ENCODE measurements around the gene ASCC1. TPM values are rescaled to one million over a fixed set of nuclear protein-coding genes. Genes with fewer than 3 reads are reported as not detected.

The ASCC1 gene
- polyA plus RNA-seq, 1 donor (not counting 4 experiments of a cell fraction or from before 2014, with no cell fraction given), result 32.9 TPM

DNA sequence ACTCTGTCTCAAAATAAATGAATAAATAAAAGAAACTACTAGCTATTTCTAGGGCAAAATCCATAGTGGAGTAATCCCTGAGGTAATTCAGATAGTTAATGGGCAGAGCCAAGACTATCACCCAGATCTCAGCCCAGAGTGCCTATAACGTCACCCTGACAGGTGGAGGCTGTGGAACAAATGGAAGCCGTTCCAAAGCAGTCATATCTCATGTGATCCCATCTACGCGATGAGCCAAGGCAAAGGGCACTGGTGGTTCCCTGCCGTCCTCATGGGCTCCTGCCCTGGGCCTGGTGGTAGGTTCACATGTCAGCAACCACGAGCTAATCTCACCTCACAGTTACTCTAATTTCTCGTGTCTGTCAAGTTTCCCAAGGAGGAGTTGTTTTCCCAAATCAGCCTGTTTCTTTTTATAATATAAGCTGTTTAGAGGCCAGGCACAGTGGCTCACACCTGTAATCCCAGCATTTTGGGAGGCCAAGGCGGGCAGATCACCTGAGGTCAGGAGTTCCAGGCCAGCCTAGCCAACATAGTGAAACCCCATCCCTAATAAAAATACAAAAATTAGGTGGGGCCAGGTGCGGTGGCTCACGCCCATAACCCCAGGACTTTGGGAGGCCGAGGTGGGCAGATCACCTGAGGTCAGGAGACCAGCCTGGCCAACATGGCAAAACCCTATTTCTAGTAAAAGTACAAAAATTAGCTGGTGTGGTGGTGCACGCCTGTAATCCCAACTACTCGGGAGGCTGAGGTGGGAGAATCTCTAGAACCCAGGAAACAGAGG, 22.5 kb upstream of the ASCC1 start:
- no peak for FAIRE-seq
- no peak for DNase-seq (ENCODE audit: low read depth, low spot score)
- no peak for TF ChIP-seq EZH2 (IDR thresholded peaks at IDR 0.05; ENCODE audit: low read length)
- TF ChIP-seq, protein P1, sequence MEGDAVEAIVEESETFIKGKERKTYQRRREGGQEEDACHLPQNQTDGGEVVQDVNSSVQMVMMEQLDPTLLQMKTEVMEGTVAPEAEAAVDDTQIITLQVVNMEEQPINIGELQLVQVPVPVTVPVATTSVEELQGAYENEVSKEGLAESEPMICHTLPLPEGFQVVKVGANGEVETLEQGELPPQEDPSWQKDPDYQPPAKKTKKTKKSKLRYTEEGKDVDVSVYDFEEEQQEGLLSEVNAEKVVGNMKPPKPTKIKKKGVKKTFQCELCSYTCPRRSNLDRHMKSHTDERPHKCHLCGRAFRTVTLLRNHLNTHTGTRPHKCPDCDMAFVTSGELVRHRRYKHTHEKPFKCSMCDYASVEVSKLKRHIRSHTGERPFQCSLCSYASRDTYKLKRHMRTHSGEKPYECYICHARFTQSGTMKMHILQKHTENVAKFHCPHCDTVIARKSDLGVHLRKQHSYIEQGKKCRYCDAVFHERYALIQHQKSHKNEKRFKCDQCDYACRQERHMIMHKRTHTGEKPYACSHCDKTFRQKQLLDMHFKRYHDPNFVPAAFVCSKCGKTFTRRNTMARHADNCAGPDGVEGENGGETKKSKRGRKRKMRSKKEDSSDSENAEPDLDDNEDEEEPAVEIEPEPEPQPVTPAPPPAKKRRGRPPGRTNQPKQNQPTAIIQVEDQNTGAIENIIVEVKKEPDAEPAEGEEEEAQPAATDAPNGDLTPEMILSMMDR (optimal IDR thresholded peaks at IDR 0.05 in 1 of 3, IDR thresholded peaks at IDR 0.05 in 1 of 3, conservative IDR thresholded peaks at IDR 0.05 in 1 of 3; ENCODE audit: extremely low read depth in 1 of 3, insufficient read depth in 2 of 3, low read length in 3 of 3), result no peak
- Histone ChIP-seq H3K27ac (ENCODE audit: control insufficient read depth, insufficient read depth, low read length) (no peak overlapping the region), H2AFZ (ENCODE audit: control insufficient read depth, low read length) (no peak overlapping the region), H3K4me1 (ENCODE audit: control insufficient read depth, extremely low read depth, insufficient read depth, low read length) (no peaks in the 10 kb centered on the region), H3K36me3 (ENCODE audit: control insufficient read depth in 2 of 2, extremely low read depth in 1 of 2, insufficient read depth in 2 of 2, low read length in 2 of 2) (peaks cover 0 to 6% of the 10 kb centered on the region in 2 experiments), H3K9me3 (ENCODE audit: control insufficient read depth, low read depth, low read length) (no peaks in the 10 kb centered on the region), H3K9me1 (ENCODE audit: control insufficient read depth, extremely low read depth, insufficient read depth, low read length) (no peaks in the 10 kb centered on the region), H3K79me2 (ENCODE audit: control insufficient read depth, insufficient read depth, low read length) (no peaks in the 10 kb centered on the region), H3K4me3 (ENCODE audit: control insufficient read depth in 2 of 3, extremely low read depth in 1 of 3, insufficient read depth in 2 of 3, low read depth in 1 of 3, low read length in 3 of 3) (no peak overlapping the region), H3K4me2 (ENCODE audit: control insufficient read depth, extremely low read depth, insufficient read depth, low read depth, low read length) (no peak overlapping the region), H4K20me1 (ENCODE audit: control insufficient read depth, extremely low read depth, insufficient read depth, low read length) (no peaks in the 10 kb centered on the region), H3K27me3 (ENCODE audit: control insufficient read depth, extremely low read depth, insufficient read depth, low read length) (no peaks in the 10 kb centered on the region), H3K9ac (ENCODE audit: control insufficient read depth, extremely low read depth, insufficient read depth, low read length) (no peak overlapping the region)
- dilution Hi-C loops (cut with MboI; ENCODE audit: extremely low pct_ligation_motif_present, low sequenced_read_pairs), result no loop called here

DNA sequence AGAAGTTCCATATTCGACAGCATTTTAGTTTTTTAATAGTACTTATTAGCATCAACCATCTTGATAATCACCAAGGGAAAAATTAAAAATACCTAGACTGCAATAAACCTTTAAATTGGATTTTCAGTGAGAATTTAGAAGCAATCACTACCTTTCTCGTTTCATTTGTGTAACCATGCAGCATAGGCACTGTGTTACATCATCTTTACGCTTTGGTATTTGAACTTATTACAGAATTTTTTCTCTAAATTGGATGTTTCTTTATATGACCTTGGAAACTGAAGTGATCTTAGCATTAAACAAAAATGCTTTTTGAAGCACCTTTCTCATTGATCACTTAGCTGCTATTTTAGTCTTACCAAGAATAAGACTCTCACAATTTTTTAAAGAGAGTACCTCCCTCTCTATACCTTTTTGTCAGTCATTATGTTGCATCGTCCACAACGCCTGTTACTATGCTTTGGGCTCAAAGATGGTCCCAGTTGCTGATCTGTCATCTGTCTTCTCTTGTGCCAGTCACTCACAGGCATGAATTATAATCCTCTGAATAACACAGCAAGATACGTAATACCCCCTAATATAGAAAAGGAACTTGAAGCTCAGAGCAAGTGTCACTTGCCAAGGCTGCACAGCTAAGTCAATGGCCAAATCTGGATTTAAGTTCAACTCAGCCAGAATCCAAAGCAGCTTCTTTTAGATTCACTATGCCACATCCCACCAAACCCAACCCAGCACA, 19.6 kb upstream of the ASCC1 start:
- no peaks in the 10 kb centered on the region for H3K4me1 ChIP-seq (ENCODE audit: control insufficient read depth, extremely low read depth, insufficient read depth, low read length)
- H3K79me2 ChIP-seq (ENCODE audit: control insufficient read depth, insufficient read depth, low read length), result no peaks in the 10 kb centered on the region
- H3K27me3 ChIP-seq (ENCODE audit: control insufficient read depth, extremely low read depth, insufficient read depth, low read length), result no peaks in the 10 kb centered on the region
- TF ChIP-seq, protein P1 (optimal IDR thresholded peaks at IDR 0.05 in 1 of 3, IDR thresholded peaks at IDR 0.05 in 1 of 3, conservative IDR thresholded peaks at IDR 0.05 in 1 of 3; ENCODE audit: extremely low read depth in 1 of 3, insufficient read depth in 2 of 3, low read length in 3 of 3), result no peak
- no peak for TF ChIP-seq EZH2 (IDR thresholded peaks at IDR 0.05; ENCODE audit: low read length)
- no peak overlapping the region for H3K9ac ChIP-seq (ENCODE audit: control insufficient read depth, extremely low read depth, insufficient read depth, low read length)
- peaks cover 6 to 12% of the 10 kb centered on the region in 2 experiments for H3K36me3 ChIP-seq (ENCODE audit: control insufficient read depth in 2 of 2, extremely low read depth in 1 of 2, insufficient read depth in 2 of 2, low read length in 2 of 2)
- FAIRE-seq (no peak), DNase-seq (ENCODE audit: low read depth, low spot score) (no peak)
- no peak overlapping the region for H3K4me3 ChIP-seq (ENCODE audit: control insufficient read depth in 2 of 3, extremely low read depth in 1 of 3, insufficient read depth in 2 of 3, low read depth in 1 of 3, low read length in 3 of 3)
- H3K9me1 ChIP-seq (ENCODE audit: control insufficient read depth, extremely low read depth, insufficient read depth, low read length), result no peaks in the 10 kb centered on the region
- no peaks in the 10 kb centered on the region for H3K9me3 ChIP-seq (ENCODE audit: control insufficient read depth, low read depth, low read length)
- H3K27ac ChIP-seq (ENCODE audit: control insufficient read depth, insufficient read depth, low read length), result no peak overlapping the region
- no peak overlapping the region for H2AFZ ChIP-seq (ENCODE audit: control insufficient read depth, low read length)
- dilution Hi-C loops (cut with MboI; ENCODE audit: extremely low pct_ligation_motif_present, low sequenced_read_pairs), result no loop called here
- H4K20me1 ChIP-seq (ENCODE audit: control insufficient read depth, extremely low read depth, insufficient read depth, low read length), result no peaks in the 10 kb centered on the region
- H3K4me2 ChIP-seq (ENCODE audit: control insufficient read depth, extremely low read depth, insufficient read depth, low read depth, low read length), result no peak overlapping the region

Data from keratinocyte (primary cell).